ENCODE data around the gene TSC2. TPM values are rescaled to one million over a fixed set of nuclear protein-coding genes. Genes with fewer than 3 reads are reported as not detected.
A peak's percentile ranks its signal among the peaks of the same experiment; 100 is the strongest.

TSC2 gene
- total and polyA plus RNA-seq, 8 donors: 116 to 166 (median 128) TPM

GRCh38 chr16:2087748-2088631 is 40.2 kb downstream of the TSC2 start:
- TF ChIP-seq CTCF (IDR thresholded peaks at IDR 0.05): no peak

DNA sequence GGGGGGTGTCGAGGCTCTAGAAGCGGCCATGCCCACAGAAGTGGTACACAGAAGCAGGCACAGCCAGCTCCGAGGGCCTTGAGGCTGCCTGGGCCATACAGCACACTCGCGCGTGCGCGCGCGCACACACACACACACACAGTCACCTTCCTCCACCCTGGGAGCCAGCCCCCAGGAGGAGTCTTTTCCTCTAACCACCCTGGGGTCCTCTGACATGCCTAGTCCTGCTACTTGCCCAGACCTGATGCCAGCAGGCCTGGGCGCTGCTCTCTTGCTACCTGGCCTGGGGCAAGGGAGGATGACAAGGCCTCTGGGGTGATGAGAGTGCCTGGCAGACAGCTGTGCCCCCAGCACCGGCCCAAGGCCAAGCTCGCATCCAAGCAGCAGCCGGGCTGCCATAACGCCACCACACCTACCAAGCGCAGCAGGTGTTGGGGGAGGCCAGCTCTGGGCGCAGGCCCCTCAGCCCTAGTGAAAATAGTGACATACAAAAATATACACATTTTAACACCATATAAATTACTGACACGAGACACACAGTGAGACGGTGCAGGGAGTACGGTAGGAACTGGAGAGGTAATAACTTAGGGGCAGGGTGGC is 41.1 kb downstream of the TSC2 start:
- Histone ChIP-seq H3K27me3 (no peaks in the 10 kb centered on the region), H3K4me3 (no peak overlapping the region), H3K36me3 (peaks cover 0 to 94% of the 10 kb centered on the region in 2 donors), H3K9me3 (no peaks in the 10 kb centered on the region), H3K4me1 (peaks cover 0 to 7% of the 10 kb centered on the region in 2 donors), H3K27ac (no peak overlapping the region)
- intact Hi-C loops (cut with DNase I): no loop called here
- ATAC-seq (no peak), DNase-seq (no peak)
- TF ChIP-seq CTCF (IDR thresholded peaks at IDR 0.05): no peak

More at GRCh38 chr16:2087748-2088631, 40.2 kb downstream of the TSC2 start:
- no peaks in the 10 kb centered on the region for H3K27me3 ChIP-seq
- no peak for ATAC-seq
- peaks cover 0 to 96% of the 10 kb centered on the region in 2 donors for H3K36me3 ChIP-seq
- peaks cover 0 to 7% of the 10 kb centered on the region in 2 donors for H3K4me1 ChIP-seq
- H3K4me3 ChIP-seq: no peak overlapping the region
- H3K9me3 ChIP-seq: no peaks in the 10 kb centered on the region
- intact Hi-C loops (cut with DNase I): no loop called here
- no peak for DNase-seq
- H3K27ac ChIP-seq: no peak overlapping the region

GRCh38 chr16:2089706-2090480 is 42.1 kb downstream of the TSC2 start:
- Histone ChIP-seq H3K4me1 (peaks cover 0 to 7% of the 10 kb centered on the region in 2 donors), H3K36me3 (peaks cover 0 to 91% of the 10 kb centered on the region in 2 donors), H3K4me3 (no peak overlapping the region), H3K27ac (peak overlapping the region in 1 of 2 donors; percentile 41), H3K9me3 (no peaks in the 10 kb centered on the region), H3K27me3 (no peaks in the 10 kb centered on the region)
- intact Hi-C loops (cut with DNase I): no loop called here
- no peak for TF ChIP-seq CTCF (IDR thresholded peaks at IDR 0.05)
- ATAC-seq (no peak), DNase-seq (no peak)

DNA sequence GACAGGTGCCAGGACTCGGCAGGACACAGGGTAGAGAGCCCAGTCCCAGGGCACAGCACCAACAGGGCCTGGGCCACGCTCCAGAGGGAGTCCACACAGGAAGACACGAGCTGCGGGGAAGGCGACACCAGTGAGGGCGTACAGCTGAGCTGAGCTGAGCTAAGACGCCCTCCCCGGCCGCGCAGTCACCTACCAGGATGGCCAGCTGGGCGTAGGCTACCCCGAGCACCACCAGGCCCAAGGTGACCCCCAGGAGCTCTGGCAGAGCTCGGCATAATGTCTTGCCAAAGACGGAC is 42.6 kb downstream of the TSC2 start:
- Histone ChIP-seq H3K36me3 (peaks cover 0 to 91% of the 10 kb centered on the region in 2 donors), H3K4me3 (no peak overlapping the region), H3K27ac (peak overlapping the region in 1 of 2 donors; percentile 41), H3K4me1 (peaks cover 0 to 7% of the 10 kb centered on the region in 2 donors), H3K9me3 (no peaks in the 10 kb centered on the region), H3K27me3 (no peaks in the 10 kb centered on the region)
- intact Hi-C loops (cut with DNase I): no loop called here
- ATAC-seq: no peak
- DNase-seq: no peak
- no peak for TF ChIP-seq CTCF (IDR thresholded peaks at IDR 0.05)

Data from left lung (tissue), 10 donors.